SHP77 (cell line): Measurements from ENCODE around the gene IER3.

Source experiments
- DNase-seq, 2 experiments: peaks; one replicate each; lab custom pipeline; 2025; lab: John Stamatoyannopoulos, UW

IER3 gene

DNA sequence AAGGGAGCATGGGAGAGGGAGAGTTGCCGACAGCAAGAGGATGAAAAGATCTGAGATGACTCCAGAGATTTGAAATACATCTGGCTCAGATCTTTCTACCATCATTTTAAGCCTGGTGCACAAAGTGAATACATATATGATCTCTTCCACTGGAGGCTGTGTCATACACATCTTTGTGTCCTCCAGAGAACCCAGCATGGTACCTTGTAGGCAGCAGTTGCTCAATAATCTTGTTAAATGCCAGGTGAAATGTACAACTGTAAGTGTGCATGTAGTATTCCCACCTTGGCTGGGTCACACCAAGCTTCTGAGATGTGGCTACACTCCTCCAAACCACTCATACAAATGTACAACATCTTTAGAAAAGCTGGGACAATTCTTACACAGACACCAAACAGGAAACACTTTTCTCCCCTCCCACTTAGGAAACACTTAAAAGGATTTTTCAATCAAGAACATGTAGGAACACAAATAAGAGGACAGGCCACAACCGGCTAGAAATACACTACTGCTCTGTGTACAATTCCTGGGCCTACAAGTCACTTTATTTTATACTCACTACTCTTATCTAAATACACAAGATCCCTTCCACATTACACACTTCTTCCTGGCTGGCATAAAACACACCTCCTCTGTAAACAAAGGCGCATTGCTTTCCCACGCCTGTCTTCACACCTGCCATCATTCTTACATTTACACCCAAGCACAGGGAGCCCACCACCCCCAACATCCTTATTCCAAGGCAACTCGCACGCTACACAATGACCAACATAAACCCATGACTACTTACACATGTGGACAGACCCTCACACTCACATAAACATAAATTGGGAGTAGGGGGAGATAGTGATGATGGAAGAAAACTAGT is 3.8 kb upstream of the IER3 start:
- no peak for DNase-seq

DNA sequence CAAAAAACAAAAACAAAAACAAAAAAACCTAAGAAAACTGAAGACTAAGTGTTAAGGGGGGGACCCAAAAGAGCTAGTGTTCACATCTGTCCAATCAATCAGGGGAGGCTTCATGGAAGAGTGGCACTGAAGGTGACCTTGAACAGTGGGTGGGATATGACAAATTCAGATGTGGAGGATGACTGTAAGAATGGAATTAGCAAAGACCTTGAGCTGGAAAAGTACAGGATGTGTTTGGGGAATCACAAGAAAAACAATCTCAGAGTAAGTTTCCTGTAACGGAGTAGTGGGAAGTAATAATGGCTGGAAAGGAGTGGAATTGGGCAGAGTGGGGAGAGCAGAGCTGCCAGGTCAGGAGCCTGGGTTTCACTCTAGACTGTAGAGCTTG is 2.9 kb upstream of the IER3 start:
- no peak for DNase-seq

DNA sequence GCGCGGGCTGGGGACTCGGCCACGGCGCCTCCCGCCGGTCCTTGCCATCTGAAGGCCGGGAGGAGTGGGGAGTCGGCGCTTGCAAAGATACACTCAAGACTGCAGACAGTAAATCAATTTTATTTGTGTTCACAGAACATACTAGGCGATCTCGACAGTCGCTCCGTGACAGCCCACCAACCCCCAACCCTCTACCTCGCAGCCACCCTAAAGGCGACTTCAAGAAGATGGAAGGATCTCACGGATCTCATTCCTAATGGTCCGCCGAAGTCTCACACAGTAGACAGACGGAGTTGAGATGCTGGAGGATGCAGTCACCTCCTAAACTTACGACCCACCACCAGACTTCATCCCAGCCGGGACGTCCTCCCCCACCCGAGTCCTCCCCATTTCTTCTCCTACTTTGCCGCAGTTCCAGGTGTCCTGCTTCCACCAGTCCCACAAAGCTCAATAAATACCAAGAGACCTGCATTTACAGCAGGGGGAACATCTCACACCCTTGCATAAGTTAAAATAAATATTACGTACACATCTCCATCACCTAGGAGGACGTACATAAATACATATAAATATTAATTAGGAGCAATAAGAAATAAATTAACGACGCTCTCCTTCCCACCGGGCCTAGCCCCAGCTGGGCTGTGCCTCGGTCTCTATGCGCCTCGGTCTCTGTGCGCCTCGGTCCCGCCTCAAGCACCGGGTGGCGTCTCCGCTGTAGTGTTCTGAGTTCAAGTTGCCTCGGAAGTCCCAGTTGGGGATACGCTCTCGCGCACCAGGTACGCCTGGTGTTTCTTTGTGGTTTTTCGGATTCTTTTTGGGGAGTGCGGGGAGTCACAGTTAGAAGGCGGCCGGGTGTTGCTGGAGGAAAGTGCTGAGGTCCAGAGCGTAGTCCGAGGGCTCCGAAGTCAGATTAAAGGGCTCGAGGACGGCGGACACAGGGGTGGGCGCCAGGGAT is 971 bp downstream of the IER3 start:
- DNase-seq, result no peak

DNA sequence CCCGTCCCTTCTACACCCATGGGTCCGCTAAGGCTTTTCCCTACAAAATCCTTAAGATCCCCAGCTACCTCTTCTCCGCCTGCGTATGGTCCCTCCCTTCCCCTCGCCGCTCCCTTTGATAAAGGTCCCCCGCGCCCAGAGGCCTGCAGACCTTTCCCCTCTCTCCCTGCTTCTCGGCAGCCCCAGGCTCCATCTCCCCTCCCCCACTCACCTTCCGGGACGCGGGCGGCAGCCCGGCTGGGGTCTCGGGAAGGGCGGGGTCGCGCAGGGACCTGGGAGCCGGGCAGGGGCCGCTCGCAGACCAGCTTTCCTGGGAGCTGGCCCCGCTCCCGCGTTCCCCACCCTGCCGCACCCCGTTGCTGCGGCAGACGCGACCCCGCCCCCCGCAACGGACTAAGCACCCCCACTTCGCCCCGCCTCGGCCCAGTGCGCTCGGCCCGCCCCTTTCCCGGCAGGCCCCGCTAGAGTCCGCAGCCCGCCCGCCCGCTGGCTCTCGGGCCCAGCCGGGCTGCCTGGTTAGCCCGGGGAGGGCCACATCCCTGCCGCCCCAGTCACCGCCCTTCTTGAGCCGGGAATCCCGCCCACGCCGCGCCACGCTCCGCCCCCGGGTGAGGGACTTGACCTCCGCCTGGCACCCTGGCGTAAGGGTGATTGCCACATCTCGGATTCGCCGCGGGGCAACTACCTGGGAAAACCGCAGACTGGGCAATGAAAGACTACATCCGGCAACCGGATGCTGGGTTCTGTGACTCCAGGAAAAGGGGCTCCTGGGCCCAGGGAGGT is 1.8 kb downstream of the IER3 start, which contains the start of gene FLOT1:
TSS of gene FLOT1 (minus strand) at position 372 of the 783 bp plus-strand sequence. CDS start 498 bp downstream, outside the sequence.
- peak; percentile 87 to 91 for DNase-seq

DNA sequence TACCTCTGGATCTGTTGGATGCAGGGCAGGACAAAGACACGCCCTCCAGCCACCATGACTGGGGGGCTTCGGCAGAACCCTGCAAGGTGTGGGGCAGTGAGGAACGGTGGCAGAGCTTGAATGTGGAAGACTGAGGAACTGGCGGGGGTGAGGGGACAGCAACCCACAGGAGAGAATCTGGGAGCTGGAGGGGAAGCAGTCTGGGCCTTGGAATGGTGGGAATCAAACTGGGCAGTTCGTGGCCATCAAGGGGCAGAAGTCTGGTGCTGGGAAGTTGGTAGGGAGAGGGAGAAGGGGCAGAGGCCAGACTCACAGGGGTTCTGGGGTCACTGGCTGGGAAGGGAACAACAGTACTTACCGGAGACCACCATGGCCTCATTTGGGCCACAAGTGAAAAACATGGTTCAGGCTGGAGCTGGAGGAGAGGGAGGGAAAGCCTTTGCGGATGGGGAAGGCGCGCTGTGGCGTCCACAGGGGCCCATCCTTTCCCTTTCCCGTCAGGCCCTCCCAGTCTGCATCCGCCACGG is 2.5 kb downstream of the IER3 start:
- no peak for DNase-seq

DNA sequence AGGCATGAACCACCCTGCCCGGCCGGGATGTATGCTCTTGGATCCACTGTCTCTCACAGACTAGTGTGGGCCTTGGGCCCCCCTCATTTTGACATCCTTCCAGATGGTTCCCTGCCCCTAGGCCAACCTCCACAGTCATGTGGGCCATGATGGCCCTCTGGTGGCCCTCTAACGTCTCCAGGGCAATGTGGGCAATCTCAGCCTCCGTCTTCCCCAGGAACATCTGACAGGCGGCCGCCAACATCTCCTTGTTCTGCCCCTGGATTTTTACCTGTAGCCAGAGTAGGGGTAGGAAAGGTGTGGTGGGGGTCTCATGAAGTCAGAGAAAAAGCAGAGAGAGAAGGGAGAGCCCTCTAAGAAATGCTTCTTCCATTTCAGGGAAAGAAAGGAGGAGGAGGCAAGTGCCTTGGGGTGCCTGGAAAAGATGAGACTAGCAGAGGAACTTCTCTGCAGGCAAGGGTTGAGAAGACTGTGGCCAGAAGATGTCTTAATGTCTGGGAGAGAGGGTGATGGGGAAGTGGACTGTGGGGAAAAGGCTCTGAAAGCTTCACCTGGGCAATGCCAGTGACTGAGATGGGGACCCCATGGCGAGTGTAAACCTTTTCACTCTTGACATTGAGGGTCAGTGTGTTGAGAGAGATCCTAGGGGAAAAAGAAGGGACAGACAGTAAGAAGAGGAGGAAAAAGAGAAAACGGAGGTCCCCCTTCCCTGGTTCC is 3.1 kb downstream of the IER3 start:
- no peak for DNase-seq

DNA sequence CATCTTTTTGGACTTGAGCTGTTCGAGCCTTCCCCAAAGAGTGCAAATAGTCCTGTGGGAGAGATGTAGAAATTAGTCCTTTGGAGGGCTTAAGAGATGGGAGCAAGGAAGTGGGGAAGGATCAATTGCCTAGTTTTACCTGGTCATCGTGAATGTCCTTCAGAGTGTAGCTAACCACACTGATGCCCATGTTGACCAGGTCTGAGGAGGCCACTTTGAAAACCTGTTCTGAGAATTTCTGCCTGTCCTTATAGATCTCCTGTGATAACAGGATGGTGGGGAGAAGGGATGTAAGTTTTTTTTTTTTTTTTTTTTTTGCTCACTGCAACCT is 3.8 kb downstream of the IER3 start:
- no peak for DNase-seq

DNA sequence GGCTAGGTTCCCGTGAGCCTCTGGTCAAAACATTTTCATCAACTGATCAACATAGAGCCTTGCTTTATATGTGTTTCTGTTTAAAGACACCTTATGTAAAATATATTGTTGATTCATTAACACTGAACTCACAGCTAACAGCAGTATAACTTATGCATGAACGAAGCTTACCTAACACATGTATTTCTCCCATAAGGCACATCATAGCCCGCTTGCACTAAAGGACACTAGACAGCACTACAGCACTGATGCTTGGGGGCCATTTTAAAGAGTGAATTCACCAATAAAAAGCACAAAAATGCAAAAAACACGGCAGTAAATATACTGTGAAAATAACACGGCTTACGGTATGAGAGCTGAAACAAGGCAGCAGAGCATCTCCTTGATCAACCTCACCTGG is 5.8 kb downstream of the IER3 start:
- DNase-seq, result no peak

DNA sequence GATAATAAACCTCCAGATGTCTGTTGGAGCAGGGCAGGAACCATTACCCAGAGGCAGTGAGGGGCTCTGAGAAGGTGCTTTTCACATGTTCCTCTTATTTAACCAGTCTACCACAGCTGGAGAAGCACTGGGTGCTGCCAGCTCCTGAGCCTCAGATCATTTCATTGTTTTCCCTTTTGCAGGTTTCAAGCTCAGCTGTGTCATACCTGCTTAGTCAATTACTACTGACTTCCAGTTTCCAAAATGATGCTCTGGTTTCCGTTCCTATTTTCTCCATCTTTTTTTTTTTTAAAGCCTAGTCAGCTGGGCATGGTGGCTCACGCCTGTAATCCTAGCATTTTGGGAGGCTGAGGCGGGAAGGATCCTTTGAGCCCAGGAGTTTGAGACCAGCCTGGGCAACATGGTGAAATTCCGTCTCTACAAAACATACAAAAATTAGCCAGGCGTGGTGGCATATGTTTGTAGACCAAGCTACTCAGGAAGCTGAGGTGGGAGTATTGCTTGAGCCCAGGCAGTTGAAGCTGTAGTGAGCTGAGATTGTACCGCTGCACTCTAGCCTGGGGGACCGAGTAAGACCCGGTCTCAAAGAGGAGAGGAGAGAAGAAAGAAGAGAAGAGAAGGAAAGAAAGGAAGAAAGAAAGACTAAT is 8.6 kb downstream of the IER3 start:
- DNase-seq, result no peak

DNA sequence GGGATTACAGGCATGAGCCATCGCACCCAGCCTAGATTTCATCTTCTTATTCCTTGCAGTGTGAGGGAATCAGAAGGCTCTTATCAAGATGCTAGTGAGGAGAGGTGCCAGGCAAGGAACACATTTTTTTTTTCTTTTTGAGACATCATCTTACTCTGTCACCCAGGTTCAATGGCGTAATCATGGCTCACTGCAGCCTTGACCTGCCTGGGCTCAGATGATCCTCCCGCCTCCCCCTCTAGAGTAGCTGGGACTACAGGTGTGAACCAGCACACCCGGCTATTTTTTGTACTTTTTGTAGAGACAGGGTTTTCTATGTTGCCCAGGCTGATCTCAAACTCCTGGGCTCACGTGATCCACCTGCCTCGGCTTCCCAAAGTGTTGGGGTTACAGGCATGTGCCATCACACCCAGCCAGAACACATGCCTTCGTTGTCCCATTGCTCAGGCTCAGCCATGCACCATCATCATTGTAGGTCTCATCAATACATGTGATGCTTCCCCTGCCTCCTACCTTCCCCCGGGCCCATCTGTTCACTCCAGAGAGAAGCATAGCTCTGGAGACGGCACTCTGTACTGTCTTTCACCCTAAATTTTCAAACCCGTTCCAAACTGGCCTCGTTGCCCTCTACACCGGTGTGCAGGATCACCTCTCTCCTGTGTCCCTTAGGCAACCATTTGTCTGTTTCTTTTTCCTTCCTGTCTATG is 12.0 kb downstream of the IER3 start:
- no peak for DNase-seq

DNA sequence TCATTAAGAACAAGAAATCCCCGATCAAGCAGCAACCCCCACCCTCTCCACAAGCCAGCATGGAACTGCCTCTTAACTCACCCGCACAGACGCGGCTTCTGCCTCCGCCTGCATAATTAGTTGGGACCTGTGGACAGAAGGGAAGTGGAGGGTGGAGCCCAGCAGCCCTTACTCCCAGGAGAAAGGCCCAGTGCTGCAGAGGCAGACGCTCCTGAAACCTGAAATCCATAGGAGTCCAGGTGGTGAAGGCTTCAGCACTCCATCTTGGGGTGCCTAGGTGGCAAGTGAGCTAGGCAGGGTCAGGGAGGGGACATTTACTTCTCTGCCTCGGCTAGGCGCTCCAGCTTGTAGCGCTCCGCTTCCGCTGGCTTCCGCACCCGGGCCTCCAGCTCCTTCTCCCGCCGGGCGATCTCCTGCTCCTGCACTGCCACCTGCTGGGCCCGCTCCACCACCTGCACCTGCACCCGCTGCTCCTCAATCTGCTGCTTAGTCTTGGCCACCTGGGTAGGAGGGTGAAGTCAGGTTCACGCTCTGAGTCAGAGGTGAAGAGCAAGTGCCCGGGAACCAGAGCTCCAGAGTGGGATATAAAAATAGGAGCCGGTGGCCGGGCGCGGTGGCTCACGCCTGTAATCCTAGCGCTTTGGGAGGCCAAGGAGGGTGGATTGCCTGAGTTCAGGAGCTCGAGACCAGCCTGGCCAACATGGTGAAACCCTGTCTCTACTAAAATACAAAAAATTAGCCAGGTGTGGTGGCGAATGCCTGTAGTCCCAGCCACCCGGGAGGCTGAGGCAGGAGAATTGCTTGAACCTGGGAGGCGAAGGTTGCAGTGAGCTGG is 13.5 kb downstream of the IER3 start:
- DNase-seq, result peak; percentile 59 to 78

DNA sequence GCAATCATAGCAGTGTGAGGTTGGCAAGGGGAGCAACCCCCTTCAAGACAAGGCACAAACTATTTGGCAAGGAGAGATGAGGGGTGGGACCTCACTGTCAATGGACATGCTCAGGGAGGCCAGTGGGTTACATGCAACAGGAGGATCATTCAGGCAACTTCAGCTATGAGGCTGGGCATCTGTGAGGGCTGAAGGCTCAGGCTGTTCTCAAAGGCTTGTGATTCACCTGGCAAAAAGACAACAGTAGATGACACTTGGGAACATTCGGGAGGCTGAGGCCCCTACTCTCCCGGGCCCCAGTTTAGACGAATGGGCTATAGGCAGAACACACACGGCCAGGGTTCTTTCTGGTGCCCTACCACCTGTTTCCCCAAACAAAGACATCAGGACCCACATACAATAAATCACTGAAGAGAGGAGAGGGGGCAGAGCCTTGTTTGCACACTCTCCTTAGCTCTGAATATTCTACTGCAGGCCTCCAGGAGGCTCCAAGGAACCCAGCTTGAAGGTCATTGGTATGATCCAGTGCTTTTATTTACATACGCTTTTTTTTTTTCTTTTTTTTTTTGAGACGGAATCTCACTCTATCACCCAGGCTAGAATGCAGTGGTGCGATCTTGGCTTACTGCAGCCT is 16.3 kb downstream of the IER3 start:
- DNase-seq, result no peak

DNA sequence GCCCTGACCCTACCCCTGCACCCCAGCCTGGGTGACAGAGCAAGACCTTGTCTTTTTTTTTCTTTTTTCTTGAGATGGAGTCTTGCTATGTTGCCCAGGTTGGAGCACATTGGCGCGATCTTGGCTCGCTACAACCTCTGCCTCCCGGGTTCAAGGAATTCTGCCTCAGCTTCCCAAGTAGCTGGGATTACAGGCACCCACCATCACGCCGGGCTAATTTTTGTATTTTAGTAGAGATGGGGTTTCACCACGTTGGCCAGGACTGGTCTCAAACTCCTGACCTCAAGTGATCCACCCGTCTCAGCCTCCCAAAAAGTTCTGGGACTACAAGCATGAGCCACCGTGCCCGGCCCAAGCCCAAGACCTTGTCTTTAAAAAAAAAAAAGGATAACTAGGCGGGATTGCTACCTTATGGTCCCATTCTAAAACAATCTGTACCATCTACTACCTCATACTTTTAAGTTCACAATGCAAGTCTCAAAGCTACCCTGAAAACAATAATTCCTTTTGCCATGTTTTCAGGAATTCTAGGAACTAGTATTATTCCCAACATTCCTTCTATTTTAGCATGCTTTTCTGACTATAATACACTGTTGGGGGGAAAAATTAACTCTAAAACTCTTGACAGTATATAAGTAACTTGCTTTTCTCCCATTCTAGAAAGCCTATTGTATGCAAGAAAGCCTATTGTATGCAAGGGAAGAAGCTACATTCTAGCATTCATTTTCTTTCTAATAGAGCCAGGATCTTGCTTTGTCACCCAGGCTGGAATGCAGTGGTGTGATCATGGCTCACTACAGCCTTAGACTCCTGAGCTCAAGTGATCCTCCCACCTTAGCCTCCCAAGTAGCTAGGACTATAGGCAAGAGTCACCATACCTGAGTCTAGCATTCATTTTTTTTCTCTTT is 17.6 kb downstream of the IER3 start:
- DNase-seq, result no peak

DNA sequence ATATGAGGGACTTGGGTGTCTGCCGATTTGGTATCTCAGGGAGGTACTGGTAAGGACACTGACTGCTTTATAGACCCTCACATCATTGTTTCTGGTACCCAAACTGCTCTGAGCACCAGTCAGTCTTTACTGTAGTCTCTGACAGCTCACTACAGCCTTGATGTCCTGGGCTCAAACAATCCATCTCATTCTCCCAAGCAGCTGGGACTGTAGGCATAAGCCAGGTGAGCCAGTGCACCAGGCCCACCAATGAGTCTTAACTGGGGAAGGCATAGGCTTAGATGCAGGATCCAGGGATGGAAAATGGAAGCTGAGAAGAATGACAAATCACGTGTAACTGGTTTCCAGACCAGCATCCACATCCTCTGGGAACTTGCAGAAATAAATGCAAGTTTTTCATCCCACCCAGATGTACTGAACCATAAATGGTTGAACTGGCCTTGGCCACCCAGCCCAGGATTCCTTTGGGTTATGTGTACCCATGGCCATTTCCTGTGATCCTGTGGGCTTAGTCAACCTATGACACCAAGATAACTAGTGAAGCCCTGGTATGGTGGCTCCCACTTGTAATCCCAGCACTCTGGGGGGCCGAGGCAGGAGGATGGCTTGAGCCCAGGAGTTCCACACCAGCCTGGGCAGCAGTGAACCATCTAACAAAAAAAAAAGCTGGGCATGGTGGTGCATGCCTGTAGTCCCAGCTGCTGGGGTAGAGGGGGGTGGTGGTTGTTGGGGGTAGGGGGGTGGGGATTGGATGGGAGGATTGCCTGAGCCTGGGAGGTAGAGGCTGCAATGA is 18.4 kb downstream of the IER3 start:
- DNase-seq, result no peak

DNA sequence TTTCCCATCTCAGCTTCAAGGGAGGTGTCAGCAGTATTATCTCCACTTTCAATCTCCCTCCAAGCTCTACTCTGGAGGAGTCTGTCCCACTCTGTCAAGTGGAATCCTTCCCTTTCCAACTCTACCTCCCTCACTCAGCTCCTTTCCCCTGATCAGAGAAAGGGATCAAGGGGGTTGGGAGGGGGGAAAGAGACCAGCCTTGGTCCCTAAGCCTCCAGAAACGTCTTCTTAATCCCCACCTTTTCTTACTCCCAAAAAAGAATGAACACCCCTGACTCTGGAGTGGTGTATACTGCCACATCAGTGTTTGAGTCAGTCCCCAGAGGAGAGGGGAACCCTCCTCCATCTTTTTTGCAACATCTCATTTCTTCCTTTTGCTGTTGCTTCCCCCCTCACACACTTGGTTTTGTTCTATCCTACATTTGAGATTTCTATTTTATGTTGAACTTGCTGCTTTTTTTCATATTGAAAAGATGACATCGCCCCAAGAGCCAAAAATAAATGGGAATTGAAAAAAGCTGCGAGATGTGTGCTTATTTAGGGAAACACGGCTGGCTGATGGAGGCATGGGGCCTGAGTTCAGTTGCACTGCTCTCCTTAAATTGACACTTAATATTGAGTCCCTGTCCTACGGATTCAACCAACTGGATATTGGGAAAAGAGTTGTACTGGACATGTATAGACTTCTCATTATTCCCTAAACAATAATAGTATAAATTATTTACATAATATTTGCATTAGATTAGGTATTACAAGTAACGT is 19.3 kb downstream of the IER3 start:
- no peak for DNase-seq
